ENCODE measurements around the gene GANC.

DNA sequence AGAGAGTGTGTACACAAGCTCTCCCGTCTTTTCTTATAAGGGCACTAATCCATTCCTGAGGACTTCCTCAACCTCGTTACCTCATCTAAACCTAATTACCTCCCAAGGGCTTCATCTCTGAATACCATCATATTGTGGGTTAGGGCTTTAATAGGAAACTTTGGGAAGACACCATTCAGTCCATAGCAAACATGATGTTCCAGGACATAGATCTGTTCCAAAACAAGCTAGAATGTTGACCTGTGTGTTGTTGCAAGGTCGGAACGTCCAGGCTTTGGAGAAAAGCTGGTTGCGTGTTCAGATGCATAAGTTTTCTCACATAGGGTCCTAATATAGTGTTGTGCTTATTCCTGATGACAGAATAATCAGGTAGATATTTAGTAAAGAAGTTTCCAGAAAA, 9.9 kb downstream of the GANC start:
- TF ChIP-seq SUZ12 (IDR thresholded peaks at IDR 0.05; ENCODE audit: extremely low read depth, insufficient read depth, insufficient read length) (no peak), ZNF274 (IDR thresholded peaks at IDR 0.05; ENCODE audit: low read depth, low read length) (no peak)
